Right lobe of liver (tissue), 4 donors: ENCODE measurements around the gene ENO2.

Experiments
- CTCF ChIP-seq, 4 donors: fragments of 200-600 bp in 3 of 4; fragments of 450-650 bp in 1 of 4; IDR thresholded peaks; one replicate each; pipeline versions ENCODE4 v1.5.1 to v1.8.0; 2016 to 2022; ENCODE audit warnings: antibody characterized with exemption in 4 of 4, mild to moderate bottlenecking in 2 of 4
- POLR2A ChIP-seq: fragments of 450-650 bp; IDR thresholded peaks from one replicate; pipeline ENCODE4 v1.6.1; 2017; ENCODE audit warnings: antibody characterized with exemption, mild to moderate bottlenecking
- donor health status: DM: no; HTN: no; CAD: no.
- donor health status: DM: no; HTN: no; CAD: no.
- donor health status: DM: no; HTN: yes; CAD: no.

DNA sequence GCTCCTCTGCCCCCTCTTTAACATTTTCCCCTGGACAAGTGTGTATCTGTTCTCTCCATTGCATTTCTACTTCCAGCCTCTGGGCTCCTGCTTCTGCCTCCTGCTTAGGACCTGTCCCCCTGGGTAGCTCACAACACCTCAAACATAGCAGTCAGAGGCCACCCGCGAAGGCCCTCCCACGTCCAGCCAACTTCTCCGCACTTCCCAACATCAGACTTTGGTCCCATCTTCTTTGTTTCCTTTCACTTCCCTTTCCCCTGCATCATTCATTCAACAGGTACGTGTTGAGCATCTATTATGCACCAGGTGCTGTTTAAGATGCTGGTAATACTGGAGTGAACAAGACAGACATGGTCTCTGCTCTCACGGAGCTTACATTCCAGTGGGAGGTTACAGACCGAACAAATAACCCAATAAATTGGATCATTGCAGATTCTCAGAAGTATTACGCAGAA is 32.6 kb downstream of the ENO2 start:
- TF ChIP-seq CTCF (IDR thresholded peaks at IDR 0.05) (no peak), POLR2A (no peak)
